Esophagus mucosa (tissue), 1 donor: ENCODE measurements around the gene EOLA1. TPM values are rescaled to one million over a fixed set of nuclear protein-coding genes. Genes with fewer than 3 reads are reported as not detected.
"Not testable (repeated sequence)": the region's sequence is repeated elsewhere in the genome, so short reads cannot be mapped to it uniquely, and the experiment has no call there.

ENCODE experiments used
- ATAC-seq: fragments of 200-7000 bp; cut with Tn5 transposase; one replicate; pipeline ENCODE4 v1.9.1; 2020
- total RNA-seq: library from RNA; stranded (reverse); gene quantifications from one replicate; pipeline ENCODE4 v1.2.4, GENCODE V29; 2023
- donor health status: DM: yes; HTN: yes; CAD: no.

Gene EOLA1
- total RNA-seq = 14.6 TPM

DNA sequence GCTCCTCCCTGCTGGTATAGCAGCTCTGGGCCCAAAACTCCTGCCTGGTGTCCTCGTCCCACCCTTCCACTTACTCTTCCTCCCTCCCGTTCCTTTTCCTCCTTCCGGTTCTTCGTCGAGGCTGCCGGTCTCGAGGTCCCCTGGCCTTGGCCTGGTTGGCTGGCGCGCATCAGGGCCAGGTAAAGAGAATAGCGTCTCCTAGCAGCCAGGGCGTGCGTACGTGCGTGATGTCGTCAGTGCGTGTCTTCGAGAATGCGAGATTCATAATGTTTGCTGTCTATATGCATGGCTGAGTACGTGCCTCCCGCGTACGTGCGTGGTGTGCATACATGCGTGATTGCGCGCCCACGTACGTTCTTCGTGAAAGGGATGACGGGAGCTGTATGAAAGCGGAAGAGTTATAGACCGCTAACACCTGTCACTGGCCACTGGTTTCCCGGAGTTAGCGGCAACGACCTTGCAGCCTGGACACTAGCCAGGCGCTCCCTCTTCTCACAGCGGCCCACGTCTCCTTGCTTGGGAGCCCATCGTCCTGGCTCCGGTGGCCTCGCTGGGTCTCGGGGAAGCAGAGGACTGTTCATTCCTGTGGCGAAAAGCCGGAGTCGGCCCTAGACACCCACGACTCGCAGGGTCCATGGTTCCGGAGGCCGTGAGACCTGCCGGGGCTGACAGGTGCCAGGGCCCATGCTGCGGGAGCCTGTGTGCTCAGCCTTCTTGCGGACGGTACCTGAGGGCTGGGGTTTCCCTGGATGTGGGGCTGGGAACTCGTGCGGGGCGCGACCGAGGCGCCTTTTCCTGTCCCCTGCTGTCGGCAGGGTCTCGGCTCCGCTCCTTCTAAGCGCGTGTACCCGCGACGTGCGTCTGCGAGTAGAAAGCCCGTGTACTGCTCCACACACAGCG, at the start of gene EOLA1:
Gene EOLA1 (plus strand): TSS at position 392 of the 900 bp plus-strand sequence. CDS start 4,619 bp downstream, outside the sequence.
- peak; percentile 81 for ATAC-seq

DNA sequence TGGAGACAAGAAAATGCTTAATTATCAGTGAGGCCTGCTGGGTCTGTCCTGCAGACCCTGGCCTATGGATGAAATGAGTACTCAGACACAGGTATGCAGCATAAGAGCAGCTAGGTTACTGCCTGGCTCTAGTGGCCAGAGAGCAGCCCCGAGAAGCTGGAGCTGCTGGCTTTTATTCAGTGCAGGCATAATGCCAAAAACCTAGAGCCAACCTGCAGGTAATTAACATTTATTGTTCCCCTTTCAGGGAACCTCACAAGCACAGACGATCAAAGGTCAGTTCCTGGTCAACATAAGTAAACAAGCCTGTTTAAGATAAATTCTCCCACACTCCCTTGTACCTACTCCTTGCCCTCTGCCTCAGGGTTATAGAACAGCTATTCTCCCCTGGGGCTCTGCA, 49.0 kb upstream of the EOLA1 start:
- no peak for ATAC-seq

DNA sequence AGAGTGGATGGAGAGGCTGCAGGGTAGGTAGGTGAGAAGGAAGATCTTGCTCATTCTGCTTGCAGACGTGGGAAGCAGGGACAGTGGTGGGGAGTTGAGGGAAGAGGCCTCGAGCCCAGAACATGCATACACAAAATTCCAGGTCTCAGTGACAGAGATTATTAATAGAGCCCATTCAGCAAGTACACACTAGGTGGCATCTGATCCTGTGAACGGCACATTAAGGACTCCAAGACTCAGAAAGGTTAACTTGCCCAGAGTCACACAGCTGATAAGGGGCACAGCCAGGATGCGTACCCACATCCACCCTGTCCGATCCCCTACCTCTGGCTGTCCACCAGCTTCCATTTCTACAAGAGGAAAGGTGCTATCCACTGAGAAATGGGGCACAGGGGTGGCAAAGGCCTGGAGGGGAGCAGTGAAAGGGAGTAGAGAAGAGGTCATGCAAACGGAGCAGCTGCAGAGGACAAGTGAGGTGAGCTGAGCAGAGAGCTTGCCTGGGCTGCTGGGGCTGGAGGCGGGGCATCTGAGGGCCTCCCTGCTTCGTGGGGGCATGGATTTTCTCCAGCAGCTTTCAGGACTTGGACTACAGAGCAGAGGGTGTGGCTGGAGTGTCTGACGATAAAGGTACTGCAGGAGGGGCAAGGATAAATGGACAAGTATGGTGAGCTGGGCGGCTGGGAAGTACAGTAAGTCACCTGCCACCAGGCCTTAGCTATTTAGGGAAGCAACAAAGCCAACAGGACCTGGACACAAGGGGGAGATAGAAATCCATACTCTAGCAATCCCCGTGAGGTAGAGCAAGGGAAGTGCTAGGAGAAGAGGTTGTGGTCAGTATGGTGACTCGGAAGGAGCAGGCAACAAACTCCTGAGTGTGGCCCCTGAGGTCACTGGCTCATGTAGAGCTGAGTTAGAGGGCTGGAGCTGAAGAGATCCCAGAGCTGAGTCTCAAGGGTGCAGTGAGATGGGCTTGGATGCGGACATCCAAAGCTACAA, 46.9 kb upstream of the EOLA1 start:
- ATAC-seq = no peak

GRCh38 chrX:149494844-149495565, 45.8 kb upstream of the EOLA1 start:
- ATAC-seq = peak; percentile 45

DNA sequence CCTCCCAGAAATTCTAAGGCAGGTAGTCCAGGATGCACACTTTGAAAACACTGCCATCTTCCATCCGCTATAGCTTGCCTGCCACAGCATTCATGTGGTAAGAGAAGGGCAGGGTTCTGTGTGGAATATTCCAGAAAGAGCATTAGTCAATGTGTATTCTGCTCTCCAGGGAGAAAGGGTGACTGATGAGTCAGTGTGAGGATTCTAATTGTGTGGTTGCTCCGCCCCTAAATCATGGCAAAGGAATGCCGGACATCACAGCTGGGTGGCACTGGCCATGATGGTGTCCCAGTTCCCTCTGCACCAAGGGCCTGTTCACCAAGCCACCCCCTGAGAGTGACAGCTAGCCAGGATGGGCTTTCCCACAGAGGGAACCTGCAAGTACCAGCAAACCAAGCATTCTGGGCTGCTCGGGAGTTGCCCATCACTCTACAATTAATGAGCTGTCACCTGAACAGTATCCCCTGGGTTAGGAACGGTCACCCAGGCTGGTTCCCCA, 45.2 kb upstream of the EOLA1 start:
- ATAC-seq = peak; percentile 87

DNA sequence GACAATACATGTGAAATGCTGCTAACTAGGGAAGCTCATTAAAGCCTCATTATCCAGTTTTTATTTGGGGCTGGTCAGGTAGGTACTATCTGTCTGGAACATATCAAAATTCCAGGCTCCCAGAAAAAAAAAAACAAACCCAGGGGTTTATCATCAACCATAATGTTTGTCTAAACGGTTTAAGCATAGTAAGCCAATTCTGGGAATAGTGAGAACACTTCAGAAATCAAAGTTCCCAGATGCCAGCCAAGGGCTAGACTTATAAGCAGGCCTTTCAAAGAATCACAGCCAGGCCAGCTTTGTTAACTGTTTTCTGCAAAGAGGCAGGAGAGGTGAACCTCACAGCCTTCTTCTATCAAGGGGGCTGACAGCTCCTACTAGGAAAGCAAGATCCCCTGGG, 43.8 kb upstream of the EOLA1 start:
- ATAC-seq = no peak

DNA sequence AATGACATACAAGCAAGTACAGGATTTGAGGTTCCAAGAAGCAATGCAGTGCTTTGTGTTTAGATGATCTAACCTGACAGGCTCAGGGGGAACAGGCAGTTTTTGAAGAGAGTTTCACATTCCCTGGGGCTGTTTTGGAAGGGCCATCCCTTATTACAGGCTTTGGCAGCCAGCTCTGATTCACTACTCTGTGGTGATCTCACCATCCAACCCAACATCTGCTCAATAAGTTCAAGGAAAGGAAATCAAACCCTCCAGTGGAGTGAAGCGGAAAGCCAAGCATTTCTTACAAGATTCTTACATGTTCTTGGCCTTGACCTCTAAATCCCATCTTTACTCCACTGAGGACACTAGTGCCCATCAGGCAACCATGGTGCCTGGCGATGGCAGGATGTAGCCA, 43.2 kb upstream of the EOLA1 start:
- ATAC-seq = peak; percentile 59

DNA sequence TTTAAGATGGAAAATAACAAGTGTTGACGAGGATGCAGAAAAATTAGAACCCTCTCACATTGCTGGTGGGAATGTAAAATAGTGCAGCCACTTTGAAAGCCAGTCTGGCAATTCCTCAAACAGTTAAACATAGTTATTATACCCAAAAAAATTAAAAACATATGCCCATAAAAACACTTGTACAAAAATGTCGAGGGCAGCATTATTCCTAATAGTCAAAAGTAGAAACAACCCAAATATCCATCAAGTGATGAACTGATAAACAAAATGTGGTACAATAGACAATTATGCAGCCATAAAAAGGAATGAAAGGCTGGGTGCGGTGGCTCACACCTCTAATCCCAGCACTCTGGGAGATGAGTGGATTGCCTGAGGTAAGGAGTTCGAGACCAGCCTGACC, 42.0 kb upstream of the EOLA1 start:
- ATAC-seq = no peak

GRCh38 chrX:149499766-149500165, 41.0 kb upstream of the EOLA1 start:
- no peak for ATAC-seq

GRCh38 chrX:149502923-149503322, 37.9 kb upstream of the EOLA1 start:
- ATAC-seq = not testable (repeated sequence)

- peak; percentile 72 for ATAC-seq
Measured at GRCh38 chrX:149503446-149503845, 37.4 kb upstream of the EOLA1 start.

DNA sequence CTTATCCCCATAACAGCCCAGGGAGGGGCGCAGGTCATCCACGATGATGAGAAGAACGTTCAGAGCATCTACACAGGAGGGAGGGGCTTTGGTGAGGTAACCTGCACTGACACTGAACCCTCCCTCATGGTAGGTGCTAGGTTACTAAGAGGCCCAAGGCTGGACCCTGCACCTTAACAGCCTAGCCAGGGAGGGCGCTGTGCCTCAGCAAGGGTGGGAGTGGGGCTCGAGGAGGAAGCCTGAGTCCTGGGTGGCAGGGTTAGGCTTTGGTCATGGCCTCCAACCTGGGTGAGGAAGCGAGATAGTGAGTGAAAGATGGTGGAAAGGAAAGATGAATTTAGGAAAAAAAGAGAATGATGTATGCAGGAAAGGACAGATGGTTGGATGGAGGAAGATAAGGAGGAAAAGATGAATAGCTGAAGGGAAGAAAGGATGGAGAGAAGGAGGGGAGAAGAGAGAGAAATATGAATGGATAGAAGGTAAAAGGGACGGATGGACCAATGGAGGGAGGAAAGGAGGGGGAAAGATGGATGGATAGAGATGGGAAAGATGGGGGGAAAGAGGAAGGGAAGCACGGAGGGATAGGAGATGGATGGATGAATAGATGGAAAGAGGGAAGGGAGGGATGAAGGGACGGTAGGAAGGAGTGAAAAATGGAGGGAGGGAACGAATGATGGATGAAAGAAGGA, 36.4 kb upstream of the EOLA1 start:
- ATAC-seq = peak; percentile 36

DNA sequence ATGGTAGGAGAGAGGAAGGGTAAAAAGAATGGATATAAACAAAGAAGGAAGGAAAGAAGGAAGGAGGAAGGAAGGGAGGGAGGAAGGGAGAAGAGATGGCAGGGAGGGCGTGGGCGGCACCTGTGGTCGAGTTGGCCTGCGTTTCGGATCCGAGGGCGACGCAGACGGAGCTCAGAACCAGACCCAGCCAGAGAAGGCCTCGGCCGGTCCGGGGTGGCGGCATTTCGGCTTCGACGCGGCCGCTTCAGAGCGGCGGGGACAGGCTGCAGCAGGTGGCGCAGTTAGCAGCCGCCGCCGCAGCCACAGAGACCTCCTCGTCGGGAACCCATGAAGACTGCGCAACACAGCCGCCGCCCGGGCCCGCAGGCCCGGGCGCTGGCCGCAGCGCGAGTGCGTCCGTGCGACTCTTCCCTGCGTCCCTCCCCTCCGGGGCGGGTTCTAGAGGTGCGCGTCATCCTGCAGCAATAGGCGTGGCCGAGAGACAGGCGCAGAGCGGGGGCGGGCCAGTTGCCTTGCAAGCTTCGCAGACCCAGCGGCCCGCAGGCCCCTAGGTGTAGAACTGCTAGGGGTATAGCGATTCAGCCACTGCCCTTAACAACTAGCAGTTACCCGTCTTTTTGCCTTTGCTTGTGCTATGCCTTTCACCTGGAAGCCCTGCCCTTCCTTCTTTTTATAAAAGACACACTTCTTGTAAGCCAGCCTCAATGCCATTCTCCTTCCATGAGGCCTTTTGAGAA, 35.7 kb upstream of the EOLA1 start, which contains the start of gene IDS:
Gene IDS (minus strand): TSS at position 392 of the 737 bp plus-strand sequence. CDS start 169 bp downstream, at position 223.
- peak; percentile 92 for ATAC-seq

DNA sequence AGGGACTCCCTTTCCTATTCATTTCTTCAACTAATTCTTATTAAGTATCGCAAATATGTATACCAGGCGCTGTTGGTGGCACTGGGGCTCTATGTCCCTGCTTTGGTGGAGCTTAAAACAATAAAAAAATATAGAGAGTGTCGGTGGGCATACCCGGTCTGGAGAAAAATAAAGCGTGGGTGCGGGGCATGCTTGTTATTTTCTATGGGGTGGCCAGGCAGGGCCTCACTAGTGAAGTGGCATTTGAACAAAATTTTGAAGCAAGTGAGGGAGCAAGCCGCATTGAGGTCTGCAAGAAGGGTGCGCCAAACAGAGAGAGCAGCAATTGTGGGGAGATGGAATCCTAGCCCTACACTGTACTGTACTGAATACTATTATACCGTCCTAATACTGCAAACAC, 35.1 kb upstream of the EOLA1 start:
- ATAC-seq = no peak

GRCh38 chrX:149506349-149506748, 34.5 kb upstream of the EOLA1 start:
- ATAC-seq = no peak

DNA sequence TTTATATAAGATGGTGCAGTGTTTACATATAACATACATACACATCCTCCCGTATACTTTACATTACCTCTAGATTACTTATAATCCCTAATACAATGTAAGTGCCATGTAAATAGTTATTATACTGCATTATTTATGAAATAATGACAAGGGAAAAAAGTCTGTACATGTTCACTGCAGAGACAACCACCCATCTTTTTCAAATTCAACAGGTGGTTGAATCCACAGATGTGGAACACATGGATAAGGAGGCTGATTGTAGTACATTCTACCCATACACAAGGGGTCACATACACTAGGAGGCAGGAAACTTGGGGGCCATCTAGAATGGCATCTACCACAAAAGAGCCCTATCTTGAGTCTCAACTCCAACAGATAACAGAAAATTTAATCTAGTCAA, 32.3 kb upstream of the EOLA1 start:
- no peak for ATAC-seq

- ATAC-seq = no peak
Measured at GRCh38 chrX:149510386-149510785, 30.4 kb upstream of the EOLA1 start.

DNA sequence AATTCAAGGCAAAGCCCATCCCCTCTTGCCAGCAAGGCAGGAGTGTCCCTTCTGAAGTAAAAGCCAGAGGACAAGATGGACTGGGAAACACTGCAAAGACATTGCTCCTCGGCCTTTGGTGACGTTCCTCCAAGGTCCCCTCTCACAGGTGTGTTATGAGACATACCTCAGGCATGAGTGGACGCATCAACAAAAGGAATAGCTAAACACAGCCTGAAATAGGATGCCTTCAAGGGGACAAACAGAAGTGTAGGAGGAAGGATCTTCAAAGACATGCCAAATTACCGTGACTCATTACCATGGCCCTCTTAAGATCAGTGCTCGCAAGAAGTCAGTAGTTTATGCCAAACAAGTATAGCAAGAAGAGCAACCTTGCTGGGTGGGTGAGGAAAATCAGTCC, 29.7 kb upstream of the EOLA1 start:
- ATAC-seq = peak; percentile 86

- peak; percentile 86 for ATAC-seq
Measured at GRCh38 chrX:149512225-149512885, 28.5 kb upstream of the EOLA1 start.

DNA sequence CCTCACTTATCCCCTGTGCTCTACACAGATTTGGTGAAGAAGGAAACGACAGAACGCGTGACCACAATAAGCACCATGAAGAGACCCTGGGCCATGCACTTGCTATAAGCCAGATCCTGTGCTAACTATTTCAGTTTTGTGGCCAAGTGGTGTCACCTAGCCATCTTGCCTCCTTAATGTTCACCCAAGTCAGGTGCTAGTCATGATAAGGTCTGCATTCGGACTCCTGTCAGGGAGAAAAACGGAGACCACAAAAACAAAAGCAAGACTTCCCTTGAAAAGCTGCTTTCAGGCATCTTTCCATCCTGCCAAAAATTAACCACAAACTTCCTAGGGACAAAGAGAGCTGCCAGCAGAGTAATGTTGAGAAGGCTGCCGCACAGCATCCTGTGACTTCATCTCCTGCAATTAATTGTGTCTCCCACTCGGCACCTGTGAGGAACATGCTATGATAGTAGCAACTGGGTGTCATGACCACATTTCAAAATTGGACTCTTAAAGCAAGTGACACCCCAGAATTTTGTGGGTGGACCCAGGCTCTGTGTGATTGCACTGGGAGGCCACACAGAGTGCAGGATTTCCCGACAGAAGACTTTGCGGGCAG, 26.9 kb upstream of the EOLA1 start:
- no peak for ATAC-seq
